D721Med (cell line): ENCODE results near the gene HCN2.

ENCODE experiments used
- DNase-seq: peaks from one replicate; pipeline ENCODE4 v3.0.0; 2011; ENCODE audit warnings: low spot score; ENCODE audit not compliant: insufficient read length
- FAIRE-seq: peaks from 2 replicates; lab custom pipeline; 2011; peaks lifted over from hg19 to GRCh38; lab: Jason Lieb, UNC
- TF ChIP-seq, protein P1 (sequence below): IDR thresholded peaks from 2 replicates; pipeline ENCODE4 v1.5.1; 2012; ENCODE audit warnings: mild to moderate bottlenecking, control low read depth; ENCODE audit not compliant: insufficient read depth; ENCODE audit errors: missing control alignments

The HCN2 gene

DNA sequence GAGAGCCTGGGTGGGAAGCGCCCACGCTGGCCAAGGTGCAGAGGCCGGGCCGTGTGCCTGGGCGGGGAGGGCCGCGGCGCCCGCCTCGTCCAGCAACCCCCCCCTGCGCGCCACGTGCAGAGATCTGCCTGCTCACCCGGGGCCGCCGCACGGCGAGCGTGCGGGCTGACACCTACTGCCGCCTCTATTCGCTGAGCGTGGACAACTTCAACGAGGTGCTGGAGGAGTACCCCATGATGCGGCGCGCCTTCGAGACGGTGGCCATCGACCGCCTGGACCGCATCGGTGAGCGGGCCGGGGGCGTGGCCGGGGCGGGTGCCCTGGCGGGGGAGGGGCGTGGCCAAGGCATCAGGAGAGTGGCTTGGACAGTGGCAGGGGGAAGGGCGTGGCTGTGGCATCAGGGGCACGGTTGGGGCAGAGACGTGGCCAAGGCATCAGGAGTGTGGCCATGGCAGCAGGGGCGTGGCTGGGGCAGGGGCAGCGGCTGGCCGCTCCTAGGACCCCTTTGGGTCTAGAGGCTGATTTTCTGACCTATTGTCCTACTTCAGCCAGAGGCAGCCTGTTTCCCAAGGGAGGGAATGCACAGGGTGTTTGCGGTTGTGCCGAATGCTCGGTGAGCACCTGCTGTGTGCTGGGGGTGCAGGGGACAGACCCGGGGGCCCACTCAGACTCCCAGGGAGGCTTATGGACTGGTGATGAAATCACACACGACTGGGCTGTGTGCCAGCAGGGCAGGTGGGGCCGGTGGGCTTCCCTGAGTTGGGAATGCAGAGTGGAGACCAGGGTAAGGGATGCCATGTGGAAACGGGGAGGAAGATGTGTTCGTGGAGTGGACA is 24.3 kb downstream of the HCN2 start:
- no peak for DNase-seq
- TF ChIP-seq, protein P1, sequence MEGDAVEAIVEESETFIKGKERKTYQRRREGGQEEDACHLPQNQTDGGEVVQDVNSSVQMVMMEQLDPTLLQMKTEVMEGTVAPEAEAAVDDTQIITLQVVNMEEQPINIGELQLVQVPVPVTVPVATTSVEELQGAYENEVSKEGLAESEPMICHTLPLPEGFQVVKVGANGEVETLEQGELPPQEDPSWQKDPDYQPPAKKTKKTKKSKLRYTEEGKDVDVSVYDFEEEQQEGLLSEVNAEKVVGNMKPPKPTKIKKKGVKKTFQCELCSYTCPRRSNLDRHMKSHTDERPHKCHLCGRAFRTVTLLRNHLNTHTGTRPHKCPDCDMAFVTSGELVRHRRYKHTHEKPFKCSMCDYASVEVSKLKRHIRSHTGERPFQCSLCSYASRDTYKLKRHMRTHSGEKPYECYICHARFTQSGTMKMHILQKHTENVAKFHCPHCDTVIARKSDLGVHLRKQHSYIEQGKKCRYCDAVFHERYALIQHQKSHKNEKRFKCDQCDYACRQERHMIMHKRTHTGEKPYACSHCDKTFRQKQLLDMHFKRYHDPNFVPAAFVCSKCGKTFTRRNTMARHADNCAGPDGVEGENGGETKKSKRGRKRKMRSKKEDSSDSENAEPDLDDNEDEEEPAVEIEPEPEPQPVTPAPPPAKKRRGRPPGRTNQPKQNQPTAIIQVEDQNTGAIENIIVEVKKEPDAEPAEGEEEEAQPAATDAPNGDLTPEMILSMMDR, result no peak
- no peak for FAIRE-seq

DNA sequence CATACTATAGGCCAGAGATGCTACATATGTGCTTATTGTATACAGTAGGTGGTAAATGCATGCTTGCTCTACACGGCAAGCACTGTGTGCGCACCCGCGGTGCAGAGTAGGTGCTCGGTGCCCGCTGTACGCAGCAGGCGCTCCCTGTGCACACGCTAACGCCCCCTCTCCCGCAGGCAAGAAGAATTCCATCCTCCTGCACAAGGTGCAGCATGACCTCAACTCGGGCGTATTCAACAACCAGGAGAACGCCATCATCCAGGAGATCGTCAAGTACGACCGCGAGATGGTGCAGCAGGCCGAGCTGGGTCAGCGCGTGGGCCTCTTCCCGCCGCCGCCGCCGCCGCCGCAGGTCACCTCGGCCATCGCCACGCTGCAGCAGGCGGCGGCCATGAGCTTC is 25.9 kb downstream of the HCN2 start:
- TF ChIP-seq, protein P1, result no peak
- no peak for FAIRE-seq
- no peak for DNase-seq

DNA sequence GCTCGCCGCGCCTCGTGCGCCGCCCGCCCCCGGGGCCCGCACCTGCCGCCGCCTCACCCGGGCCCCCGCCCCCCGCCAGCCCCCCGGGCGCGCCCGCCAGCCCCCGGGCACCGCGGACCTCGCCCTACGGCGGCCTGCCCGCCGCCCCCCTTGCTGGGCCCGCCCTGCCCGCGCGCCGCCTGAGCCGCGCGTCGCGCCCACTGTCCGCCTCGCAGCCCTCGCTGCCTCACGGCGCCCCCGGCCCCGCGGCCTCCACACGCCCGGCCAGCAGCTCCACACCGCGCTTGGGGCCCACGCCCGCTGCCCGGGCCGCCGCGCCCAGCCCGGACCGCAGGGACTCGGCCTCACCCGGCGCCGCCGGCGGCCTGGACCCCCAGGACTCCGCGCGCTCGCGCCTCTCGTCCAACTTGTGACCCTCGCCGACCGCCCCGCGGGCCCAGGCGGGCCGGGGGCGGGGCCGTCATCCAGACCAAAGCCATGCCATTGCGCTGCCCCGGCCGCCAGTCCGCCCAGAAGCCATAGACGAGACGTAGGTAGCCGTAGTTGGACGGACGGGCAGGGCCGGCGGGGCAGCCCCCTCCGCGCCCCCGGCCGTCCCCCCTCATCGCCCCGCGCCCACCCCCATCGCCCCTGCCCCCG is 26.5 kb downstream of the HCN2 start:
- DNase-seq (no peak), FAIRE-seq (no peak)
- TF ChIP-seq, protein P1, result no peak

DNA sequence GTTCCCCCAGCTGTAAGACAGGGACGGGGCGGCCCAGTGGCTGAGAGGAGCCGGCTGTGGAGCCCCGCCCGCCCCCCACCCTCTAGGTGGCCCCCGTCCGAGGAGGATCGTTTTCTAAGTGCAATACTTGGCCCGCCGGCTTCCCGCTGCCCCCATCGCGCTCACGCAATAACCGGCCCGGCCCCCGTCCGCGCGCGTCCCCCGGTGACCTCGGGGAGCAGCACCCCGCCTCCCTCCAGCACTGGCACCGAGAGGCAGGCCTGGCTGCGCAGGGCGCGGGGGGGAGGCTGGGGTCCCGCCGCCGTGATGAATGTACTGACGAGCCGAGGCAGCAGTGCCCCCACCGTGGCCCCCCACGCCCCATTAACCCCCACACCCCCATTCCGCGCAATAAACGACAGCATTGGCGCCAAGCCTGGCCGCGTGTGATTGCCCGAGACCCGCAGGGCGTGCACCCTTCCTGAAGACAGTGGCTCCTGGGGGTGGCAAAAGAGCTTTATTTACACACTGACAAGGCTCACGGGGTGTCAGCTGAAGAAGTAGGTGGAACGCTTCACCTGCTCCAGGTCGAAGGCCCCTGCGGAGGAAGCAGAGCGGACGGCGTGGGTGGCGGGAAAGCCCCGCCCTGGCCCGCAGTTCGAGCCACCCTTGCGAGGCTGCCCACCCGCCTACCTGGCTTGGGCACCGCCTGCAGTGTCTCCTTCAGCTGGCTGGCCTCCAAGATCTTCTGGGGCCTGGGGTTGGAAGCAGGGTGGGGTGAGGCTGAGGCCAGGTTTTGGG is 27.3 kb downstream of the HCN2 start:
- FAIRE-seq (no peak), DNase-seq (no peak)
- TF ChIP-seq, protein P1, result no peak

DNA sequence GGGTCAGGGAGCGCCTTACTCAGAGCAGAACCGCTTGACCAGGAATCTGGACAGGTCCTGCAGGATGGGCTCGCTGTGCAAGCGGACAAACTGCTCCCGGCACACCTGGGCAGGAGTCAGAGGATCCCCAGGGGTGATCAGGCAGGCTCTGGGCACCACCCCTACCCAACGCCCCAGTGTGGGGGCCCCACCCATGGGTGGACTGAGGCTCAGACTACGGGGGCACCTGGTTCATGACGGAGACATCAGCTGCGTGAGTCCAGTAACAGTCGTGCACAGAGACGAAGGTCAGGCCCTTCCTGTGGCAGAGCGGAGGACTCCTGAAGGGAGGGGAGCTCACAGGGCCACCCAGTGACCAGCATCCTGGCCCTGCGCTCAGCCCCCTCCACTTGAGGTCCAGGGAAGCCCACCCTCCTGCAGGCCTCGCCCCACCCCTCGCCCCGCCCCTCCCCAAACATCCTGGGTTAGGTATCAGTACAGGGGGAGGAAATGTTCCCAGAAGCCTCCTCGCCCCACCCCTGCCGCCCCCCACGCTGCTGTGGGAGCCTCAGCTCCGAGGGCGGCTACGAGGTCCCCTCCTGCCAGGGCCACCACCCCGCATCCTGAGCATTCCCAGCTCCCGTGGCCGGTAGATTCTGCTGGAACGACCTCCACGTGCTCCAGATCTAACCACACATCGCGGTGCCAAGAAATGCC is 28.0 kb downstream of the HCN2 start:
- DNase-seq, result no peak
- TF ChIP-seq, protein P1, result no peak
- FAIRE-seq, result no peak

DNA sequence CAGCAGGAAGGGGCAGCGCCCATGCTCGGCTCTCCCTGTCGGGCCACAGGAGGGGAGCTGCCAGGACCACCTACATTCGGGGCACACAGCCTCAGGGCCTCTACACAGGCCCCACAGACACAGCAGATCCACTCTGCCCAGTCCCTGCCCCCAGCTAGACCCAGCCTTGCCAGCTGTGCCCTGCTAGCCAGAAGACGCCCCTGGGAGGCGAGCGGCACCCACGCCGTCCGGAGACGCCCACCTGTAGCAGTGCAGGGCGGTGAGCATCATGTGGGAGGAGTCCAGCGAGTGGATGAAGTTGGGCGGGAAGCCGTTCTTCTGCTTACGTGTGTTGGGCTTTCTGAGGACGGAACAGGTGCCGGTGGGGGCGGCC is 28.6 kb downstream of the HCN2 start:
- TF ChIP-seq, protein P1, result no peak
- DNase-seq, result no peak
- FAIRE-seq, result no peak
